ENCODE measurements around the gene SLC5A9.

SLC5A9 gene

DNA sequence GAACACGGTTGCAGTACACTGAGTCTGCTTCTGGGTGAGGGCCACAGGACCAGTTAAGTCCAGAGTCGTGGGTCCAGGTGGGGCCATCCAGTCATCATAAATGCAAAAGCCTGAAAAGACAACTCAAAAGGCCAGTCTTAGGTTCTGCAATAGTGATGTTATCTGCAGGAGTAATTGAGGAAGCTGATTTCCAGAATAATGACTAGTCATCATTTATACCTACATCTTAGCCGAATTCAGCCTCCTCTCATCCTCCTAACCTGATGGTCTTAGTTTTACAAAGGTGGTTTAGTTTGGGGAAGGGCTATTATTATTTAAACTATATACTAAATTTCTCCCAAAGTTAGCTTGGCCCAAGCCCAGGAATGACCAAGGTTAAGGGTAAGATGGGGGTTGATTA lies 23.5 kb upstream of the SLC5A9 start:
- 94 to 97% methylated on average over 2 of the region's 3 CpGs for WGBS, 2 experiments
- no peaks in the 10 kb centered on the region for H3K36me3 ChIP-seq (ENCODE audit: control insufficient read depth, insufficient read depth, low read length)
- no peak overlapping the region for H3K4me3 ChIP-seq (ENCODE audit: insufficient read depth, low read depth, low read length)
- H3K4me1 ChIP-seq (ENCODE audit: control insufficient read depth, insufficient read depth, low read length): no peaks in the 10 kb centered on the region
- H3K27me3 ChIP-seq (ENCODE audit: control insufficient read depth, insufficient read depth, low read length, poor library complexity, severe bottlenecking): no peaks in the 10 kb centered on the region
- no peak overlapping the region for H3K27ac ChIP-seq (ENCODE audit: insufficient read depth, low read depth, low read length, poor library complexity, severe bottlenecking)
- H3K9me3 ChIP-seq (ENCODE audit: control insufficient read depth, low read length): no peaks in the 10 kb centered on the region

GRCh38 chr1:48200166-48200900 lies 22.2 kb upstream of the SLC5A9 start:
- H3K4me1 ChIP-seq (ENCODE audit: control insufficient read depth, insufficient read depth, low read length): no peaks in the 10 kb centered on the region
- H3K36me3 ChIP-seq (ENCODE audit: control insufficient read depth, insufficient read depth, low read length): no peaks in the 10 kb centered on the region
- 44 to 65% methylated on average over 3 of the region's 3 CpGs for WGBS, 2 experiments
- H3K27me3 ChIP-seq (ENCODE audit: control insufficient read depth, insufficient read depth, low read length, poor library complexity, severe bottlenecking): no peaks in the 10 kb centered on the region
- H3K9me3 ChIP-seq (ENCODE audit: control insufficient read depth, low read length): no peaks in the 10 kb centered on the region
- H3K4me3 ChIP-seq (ENCODE audit: insufficient read depth, low read depth, low read length): no peak overlapping the region
- no peak overlapping the region for H3K27ac ChIP-seq (ENCODE audit: insufficient read depth, low read depth, low read length, poor library complexity, severe bottlenecking)

DNA sequence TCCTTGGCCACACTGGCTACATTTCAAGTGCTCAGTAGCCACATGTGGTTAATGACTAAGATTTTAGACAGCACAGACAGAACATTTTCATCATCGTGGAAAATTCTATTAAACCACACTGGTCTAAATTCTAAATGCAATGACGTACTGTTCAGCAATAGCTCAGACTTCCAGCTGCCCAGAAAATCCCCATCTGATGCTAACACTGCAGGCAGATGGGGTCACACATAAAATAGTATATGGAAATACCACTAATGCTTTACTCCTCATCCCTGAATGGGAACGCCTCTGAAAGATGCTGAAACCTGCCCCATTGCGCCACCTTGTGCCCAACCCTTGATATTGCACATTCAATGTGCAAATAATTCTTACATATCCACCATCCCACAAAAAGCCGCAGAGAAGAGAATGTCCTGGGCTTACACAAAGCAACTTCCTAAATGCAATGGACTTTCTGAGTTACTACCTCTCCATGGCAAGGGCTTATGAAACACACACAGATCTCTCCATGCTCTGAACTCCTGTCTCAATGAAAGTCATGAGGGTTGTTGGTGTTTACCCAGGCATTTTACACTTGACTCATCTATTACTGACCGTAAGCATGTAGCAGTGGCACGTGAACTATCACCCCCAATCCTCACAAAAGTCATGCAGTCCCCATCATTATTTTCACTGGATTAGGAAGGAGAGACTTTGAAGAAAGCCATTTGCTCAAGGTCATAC lies 20.3 kb upstream of the SLC5A9 start:
- no peaks in the 10 kb centered on the region for H3K9me3 ChIP-seq (ENCODE audit: control insufficient read depth, low read length)
- H3K36me3 ChIP-seq (ENCODE audit: control insufficient read depth, insufficient read depth, low read length): no peaks in the 10 kb centered on the region
- no peaks in the 10 kb centered on the region for H3K4me1 ChIP-seq (ENCODE audit: control insufficient read depth, insufficient read depth, low read length)
- no peaks in the 10 kb centered on the region for H3K27me3 ChIP-seq (ENCODE audit: control insufficient read depth, insufficient read depth, low read length, poor library complexity, severe bottlenecking)
- whole genome bisulfite sequencing, 2 experiments: 46 to 49% methylated on average over 7 of the region's 7 CpGs
- no peak overlapping the region for H3K4me3 ChIP-seq (ENCODE audit: insufficient read depth, low read depth, low read length)
- no peak overlapping the region for H3K27ac ChIP-seq (ENCODE audit: insufficient read depth, low read depth, low read length, poor library complexity, severe bottlenecking)

DNA sequence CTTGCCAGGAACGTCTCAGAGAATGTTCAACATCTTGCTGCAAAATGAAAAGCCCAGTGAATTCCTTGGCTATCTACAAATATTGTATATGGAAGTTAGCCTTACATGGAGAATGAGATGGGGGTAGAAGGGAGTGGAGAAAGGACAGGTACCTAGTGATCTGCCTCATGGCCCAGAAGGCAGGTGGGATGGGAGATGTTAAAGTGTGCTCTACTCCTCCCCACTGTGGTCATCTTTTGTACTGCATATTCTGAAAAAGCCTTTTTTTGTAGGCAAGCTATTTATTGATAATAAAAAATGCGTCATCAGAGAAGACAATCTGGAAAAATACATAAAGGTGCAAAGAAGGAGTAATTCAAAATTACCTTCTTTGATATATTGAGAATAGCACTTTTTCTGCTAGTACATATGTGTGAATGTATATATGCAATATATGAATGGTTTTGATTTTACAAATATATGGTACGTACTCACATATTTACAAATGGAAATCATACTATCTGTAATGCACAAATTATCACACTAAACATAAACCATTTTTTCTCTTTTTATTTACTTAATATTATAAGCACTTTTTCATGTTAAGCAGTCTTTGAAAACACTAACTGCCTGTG lies 19.1 kb upstream of the SLC5A9 start:
- H3K4me3 ChIP-seq (ENCODE audit: insufficient read depth, low read depth, low read length): no peak overlapping the region
- H3K27me3 ChIP-seq (ENCODE audit: control insufficient read depth, insufficient read depth, low read length, poor library complexity, severe bottlenecking): no peaks in the 10 kb centered on the region
- no peaks in the 10 kb centered on the region for H3K4me1 ChIP-seq (ENCODE audit: control insufficient read depth, insufficient read depth, low read length)
- 86 to 93% methylated on average over 2 to 3 of the region's 3 CpGs for WGBS, 2 experiments
- H3K9me3 ChIP-seq (ENCODE audit: control insufficient read depth, low read length): no peaks in the 10 kb centered on the region
- no peaks in the 10 kb centered on the region for H3K36me3 ChIP-seq (ENCODE audit: control insufficient read depth, insufficient read depth, low read length)
- H3K27ac ChIP-seq (ENCODE audit: insufficient read depth, low read depth, low read length, poor library complexity, severe bottlenecking): no peak overlapping the region

DNA sequence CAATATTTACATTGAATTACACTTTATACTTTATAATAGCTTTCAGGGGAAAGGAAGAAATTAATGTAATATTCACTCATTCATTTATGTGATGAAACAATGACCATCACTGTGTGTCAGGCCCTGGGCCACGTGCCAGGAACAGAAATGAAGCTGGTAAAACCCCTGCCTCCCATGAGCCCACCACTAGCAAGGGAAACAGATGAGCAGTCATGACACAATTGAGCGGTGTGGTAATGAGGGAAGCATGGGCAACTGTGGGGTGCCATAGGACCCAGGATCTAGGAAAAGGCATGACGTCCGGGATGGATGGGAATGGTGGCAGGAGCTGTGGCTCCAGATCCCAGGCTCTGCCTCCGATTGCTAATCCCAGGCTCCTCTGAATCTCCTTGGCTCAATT lies 17.0 kb upstream of the SLC5A9 start:
- no peak overlapping the region for H3K4me3 ChIP-seq (ENCODE audit: insufficient read depth, low read depth, low read length)
- H3K36me3 ChIP-seq (ENCODE audit: control insufficient read depth, insufficient read depth, low read length): no peaks in the 10 kb centered on the region
- WGBS, 2 experiments: 95 to 96% methylated on average over 5 of the region's 5 CpGs
- H3K27me3 ChIP-seq (ENCODE audit: control insufficient read depth, insufficient read depth, low read length, poor library complexity, severe bottlenecking): no peaks in the 10 kb centered on the region
- H3K9me3 ChIP-seq (ENCODE audit: control insufficient read depth, low read length): no peaks in the 10 kb centered on the region
- no peaks in the 10 kb centered on the region for H3K4me1 ChIP-seq (ENCODE audit: control insufficient read depth, insufficient read depth, low read length)
- no peak overlapping the region for H3K27ac ChIP-seq (ENCODE audit: insufficient read depth, low read depth, low read length, poor library complexity, severe bottlenecking)

DNA sequence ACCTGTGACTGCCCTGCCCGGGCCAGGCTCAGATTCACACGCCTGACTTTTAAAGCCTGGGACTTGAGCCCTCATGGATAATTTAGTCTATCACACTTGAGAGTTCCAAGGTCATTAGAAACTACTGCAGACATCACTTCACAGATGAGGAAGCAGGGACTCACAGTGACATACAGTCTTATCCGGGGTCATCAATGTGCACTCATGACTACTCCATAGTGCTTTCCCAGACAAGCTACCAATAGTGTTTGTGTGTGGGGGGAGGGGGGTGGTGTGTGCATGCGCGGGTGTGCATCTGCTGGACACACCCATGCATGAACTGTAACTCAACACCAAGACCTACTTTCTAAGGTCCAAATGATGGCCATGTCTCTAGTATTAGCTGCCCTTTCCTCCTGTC lies 16.1 kb upstream of the SLC5A9 start:
- Histone ChIP-seq H3K27ac (ENCODE audit: insufficient read depth, low read depth, low read length, poor library complexity, severe bottlenecking) (no peak overlapping the region), H3K27me3 (ENCODE audit: control insufficient read depth, insufficient read depth, low read length, poor library complexity, severe bottlenecking) (no peaks in the 10 kb centered on the region), H3K9me3 (ENCODE audit: control insufficient read depth, low read length) (no peaks in the 10 kb centered on the region), H3K4me1 (ENCODE audit: control insufficient read depth, insufficient read depth, low read length) (no peaks in the 10 kb centered on the region), H3K4me3 (ENCODE audit: insufficient read depth, low read depth, low read length) (no peak overlapping the region), H3K36me3 (ENCODE audit: control insufficient read depth, insufficient read depth, low read length) (no peaks in the 10 kb centered on the region)
- 94 to 99% methylated on average over 5 of the region's 5 CpGs for WGBS, 2 experiments

DNA sequence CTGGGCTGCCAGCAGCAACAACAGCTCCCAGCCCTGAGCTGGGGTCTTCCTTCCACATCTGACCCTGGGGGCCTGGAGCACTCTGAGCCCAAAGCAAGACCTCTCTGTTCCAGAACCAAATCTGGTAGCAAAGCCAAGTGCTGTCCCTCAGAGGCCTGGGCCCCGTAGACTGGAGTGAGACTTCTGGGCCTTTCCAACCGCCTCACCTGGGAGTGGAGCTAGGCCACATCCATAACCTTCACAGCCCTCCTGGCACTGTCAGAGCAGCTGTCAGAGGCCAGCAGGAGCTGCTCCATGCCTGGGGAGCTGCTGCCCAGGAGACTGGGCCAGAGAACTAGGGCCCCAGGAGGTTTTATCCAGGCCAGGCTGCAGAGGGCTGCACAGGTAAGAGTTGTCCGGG lies 15.4 kb upstream of the SLC5A9 start:
- Histone ChIP-seq H3K36me3 (ENCODE audit: control insufficient read depth, insufficient read depth, low read length) (no peaks in the 10 kb centered on the region), H3K4me1 (ENCODE audit: control insufficient read depth, insufficient read depth, low read length) (no peaks in the 10 kb centered on the region), H3K9me3 (ENCODE audit: control insufficient read depth, low read length) (no peaks in the 10 kb centered on the region), H3K27ac (ENCODE audit: insufficient read depth, low read depth, low read length, poor library complexity, severe bottlenecking) (no peak overlapping the region), H3K27me3 (ENCODE audit: control insufficient read depth, insufficient read depth, low read length, poor library complexity, severe bottlenecking) (no peaks in the 10 kb centered on the region), H3K4me3 (ENCODE audit: insufficient read depth, low read depth, low read length) (no peak overlapping the region)
- WGBS, 2 experiments: 91 to 94% methylated on average over 3 of the region's 3 CpGs

DNA sequence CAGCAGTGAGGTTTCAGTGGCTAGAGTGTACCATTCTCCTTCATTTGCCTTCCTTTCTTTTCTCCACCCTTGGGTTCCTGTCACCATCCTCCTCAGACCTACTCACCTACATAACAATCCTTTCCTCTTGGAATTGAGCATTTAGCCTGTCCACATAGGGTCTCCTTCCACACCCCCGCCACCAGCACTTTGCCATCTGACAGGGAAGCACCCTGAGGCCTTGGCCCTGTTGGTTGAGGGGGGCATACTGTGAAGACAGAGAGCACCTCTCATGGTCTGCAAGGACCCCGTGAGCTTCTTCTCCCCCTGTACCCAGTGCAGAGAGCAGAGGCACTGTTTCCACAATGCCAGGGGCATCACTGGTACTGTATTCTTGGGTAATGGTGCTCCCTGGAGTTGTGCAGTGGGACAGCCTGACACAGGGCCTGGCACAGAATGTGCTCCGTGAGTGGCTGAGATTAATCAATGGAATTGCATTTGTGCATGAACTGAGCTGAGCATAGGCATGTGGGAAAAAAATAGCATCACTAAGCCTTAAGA lies 14.9 kb upstream of the SLC5A9 start:
- no peaks in the 10 kb centered on the region for H3K9me3 ChIP-seq (ENCODE audit: control insufficient read depth, low read length)
- H3K27ac ChIP-seq (ENCODE audit: insufficient read depth, low read depth, low read length, poor library complexity, severe bottlenecking): no peak overlapping the region
- H3K36me3 ChIP-seq (ENCODE audit: control insufficient read depth, insufficient read depth, low read length): no peaks in the 10 kb centered on the region
- 59 to 61% methylated on average over 3 of the region's 3 CpGs for WGBS, 2 experiments
- no peaks in the 10 kb centered on the region for H3K4me1 ChIP-seq (ENCODE audit: control insufficient read depth, insufficient read depth, low read length)
- H3K27me3 ChIP-seq (ENCODE audit: control insufficient read depth, insufficient read depth, low read length, poor library complexity, severe bottlenecking): no peaks in the 10 kb centered on the region
- no peak overlapping the region for H3K4me3 ChIP-seq (ENCODE audit: insufficient read depth, low read depth, low read length)

- Histone ChIP-seq H3K4me1 (ENCODE audit: control insufficient read depth, insufficient read depth, low read length) (no peaks in the 10 kb centered on the region), H3K9me3 (ENCODE audit: control insufficient read depth, low read length) (no peaks in the 10 kb centered on the region), H3K27ac (ENCODE audit: insufficient read depth, low read depth, low read length, poor library complexity, severe bottlenecking) (no peak overlapping the region), H3K4me3 (ENCODE audit: insufficient read depth, low read depth, low read length) (no peak overlapping the region), H3K27me3 (ENCODE audit: control insufficient read depth, insufficient read depth, low read length, poor library complexity, severe bottlenecking) (no peaks in the 10 kb centered on the region), H3K36me3 (ENCODE audit: control insufficient read depth, insufficient read depth, low read length) (no peaks in the 10 kb centered on the region)
- 66 to 69% methylated on average over 12 of the region's 12 CpGs for WGBS, 2 experiments
These were observed 14.3 kb upstream of the SLC5A9 start for GRCh38 chr1:48208251-48208650.

DNA sequence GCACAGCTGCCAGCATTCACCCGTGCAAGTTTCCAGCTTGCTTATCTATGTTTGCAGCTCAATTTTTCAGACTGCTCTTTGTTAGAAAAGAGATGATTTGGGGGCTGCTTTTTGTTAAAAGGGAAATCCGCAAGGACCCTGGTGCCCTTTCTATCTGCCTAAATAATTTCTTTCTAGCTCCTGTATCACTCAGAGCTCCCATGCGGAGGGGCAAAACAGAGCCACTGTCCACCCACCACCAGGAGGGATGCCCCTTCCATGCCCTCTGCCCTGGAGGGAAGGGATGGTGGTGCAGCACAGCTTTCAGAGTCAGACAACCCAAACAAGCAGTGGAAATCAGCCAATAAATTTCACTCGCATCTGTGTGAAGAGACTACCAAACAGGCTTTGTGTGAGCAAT lies 13.9 kb upstream of the SLC5A9 start:
- WGBS, 2 experiments: 83 to 88% methylated on average over 4 of the region's 4 CpGs
- H3K9me3 ChIP-seq (ENCODE audit: control insufficient read depth, low read length): no peaks in the 10 kb centered on the region
- no peaks in the 10 kb centered on the region for H3K36me3 ChIP-seq (ENCODE audit: control insufficient read depth, insufficient read depth, low read length)
- no peak overlapping the region for H3K4me3 ChIP-seq (ENCODE audit: insufficient read depth, low read depth, low read length)
- H3K27me3 ChIP-seq (ENCODE audit: control insufficient read depth, insufficient read depth, low read length, poor library complexity, severe bottlenecking): no peaks in the 10 kb centered on the region
- no peaks in the 10 kb centered on the region for H3K4me1 ChIP-seq (ENCODE audit: control insufficient read depth, insufficient read depth, low read length)
- H3K27ac ChIP-seq (ENCODE audit: insufficient read depth, low read depth, low read length, poor library complexity, severe bottlenecking): no peak overlapping the region

All from ectodermal cell (in vitro differentiated cells).